IMR-90 (cell line): ENCODE data around the gene UGT2B7. TPM values are rescaled to one million over a fixed set of nuclear protein-coding genes. Genes with fewer than 3 reads are reported as not detected.
"Not testable (repeated sequence)": the region's sequence is repeated elsewhere in the genome, so short reads cannot be mapped to it uniquely, and the experiment has no call there.

Experiments
- ATAC-seq: fragments of 200-7000 bp; cut with Tn5 transposase; 2 replicates; pipeline ENCODE4 v1.9.1; 2020; ENCODE audit warnings: low read depth, mild to moderate bottlenecking, moderate library complexity
- BruUV-seq: library from RNA; stranded (reverse); fragments of 400-500 nt; replicated peaks from 2 replicates; lab custom pipeline; 2021; lab: Mats Ljungman, UMichigan
- CTCF ChIA-PET: fragments of 300-600 bp; formaldehyde crosslinking; extraction: SDS; loops from one replicate; lab custom pipeline; 2021; ENCODE audit warnings: antibody characterized with exemption; lab: Yijun Ruan, JAX
- POLR2A ChIA-PET: fragments of 300-600 bp; sonication (Branson Sonifier 250); formaldehyde crosslinking; loops from one replicate; lab custom pipeline; 2022; ENCODE audit warnings: antibody characterized with exemption; ENCODE audit not compliant: unreplicated experiment; lab: Charles Lee
- DNase-seq: peaks from one replicate; pipeline ENCODE4 v3.0.0; 2013
- H2AFZ ChIP-seq: replicated peaks from 2 replicates; pipeline ENCODE3; 2013; ENCODE audit warnings: low read length, mild to moderate bottlenecking; ENCODE audit not compliant: poor library complexity
- H2AK5ac ChIP-seq: 2 replicates; pipeline ENCODE4 v1.6.1; 2013; ENCODE audit warnings: low read depth, low read length, inconsistent platforms
- H2AK9ac ChIP-seq: replicated peaks from 2 replicates; pipeline ENCODE3; 2013; ENCODE audit warnings: mild to moderate bottlenecking, low read depth, low read length, moderate library complexity; ENCODE audit not compliant: poor library complexity
- H2BK120ac ChIP-seq: 2 replicates; pipeline ENCODE4 v1.6.1; 2013; ENCODE audit warnings: low read depth, low read length, inconsistent platforms
- H2BK15ac ChIP-seq: 3 replicates; pipeline ENCODE4 v1.6.1; 2013; ENCODE audit warnings: low read depth, low read length, inconsistent platforms
- H2BK20ac ChIP-seq: 2 replicates; pipeline ENCODE4 v1.6.1; 2013; ENCODE audit warnings: low read depth, mild to moderate bottlenecking, inconsistent platforms, low read length, moderate library complexity
- H2BK5ac ChIP-seq: 2 replicates; pipeline ENCODE4 v1.6.1; 2013; ENCODE audit warnings: mild to moderate bottlenecking, low read depth, low read length, inconsistent platforms; ENCODE audit not compliant: poor library complexity, severe bottlenecking
- H3K14ac ChIP-seq: replicated peaks from 2 replicates; pipeline ENCODE4 v1.6.1; 2013; ENCODE audit warnings: low read depth, low read length, inconsistent platforms
- H3K18ac ChIP-seq: 2 replicates; pipeline ENCODE4 v1.6.1; 2013; ENCODE audit warnings: low read depth, low read length, control low read depth
- H3K23ac ChIP-seq: 2 replicates; pipeline ENCODE4 v1.6.1; 2013; ENCODE audit warnings: low read depth, low read length, inconsistent platforms
- H3K27ac ChIP-seq: 2 replicates; pipeline ENCODE4 v1.5.1; 2013; ENCODE audit warnings: mild to moderate bottlenecking, control low read depth, low read length; ENCODE audit not compliant: insufficient read depth
- H3K27me3 ChIP-seq: 2 replicates; pipeline ENCODE4 v1.6.1; 2013; ENCODE audit warnings: low read length; ENCODE audit not compliant: control insufficient read depth, insufficient read depth
- H3K36me3 ChIP-seq: 2 replicates; pipeline ENCODE4 v1.6.1; 2013; ENCODE audit warnings: low read length, mixed read lengths; ENCODE audit not compliant: control insufficient read depth, insufficient read depth
- H3K4ac ChIP-seq: 2 replicates; pipeline ENCODE4 v1.6.1; 2013; ENCODE audit warnings: low read depth, low read length, inconsistent platforms
- H3K4me1 ChIP-seq: 2 replicates; pipeline ENCODE4 v1.6.1; 2013; ENCODE audit warnings: low read length, mixed read lengths; ENCODE audit not compliant: control insufficient read depth, insufficient read depth
- H3K4me2 ChIP-seq: 2 replicates; pipeline ENCODE4 v1.6.1; 2013; ENCODE audit warnings: low read depth, mild to moderate bottlenecking, control low read depth, low read length, moderate library complexity
- H3K4me3 ChIP-seq: 2 replicates; pipeline ENCODE4 v1.5.1; 2013; ENCODE audit warnings: low read depth, mild to moderate bottlenecking, control low read depth, low read length, moderate library complexity; ENCODE audit not compliant: insufficient read depth
- H3K56ac ChIP-seq: 2 replicates; pipeline ENCODE4 v1.6.1; 2013; ENCODE audit warnings: low read length, inconsistent platforms; ENCODE audit not compliant: insufficient read depth; ENCODE audit errors: extremely low read depth
- H3K79me1 ChIP-seq, 2 experiments: 2 replicates each; pipeline ENCODE4 v1.6.1; 2013; ENCODE audit warnings: low read length in 2 of 2, inconsistent platforms in 1 of 2, low read depth in 1 of 2
- H3K9ac ChIP-seq: 2 replicates; pipeline ENCODE4 v1.6.1; 2013; ENCODE audit warnings: low read depth, low read length, control low read depth
- H3K9me1 ChIP-seq: 2 replicates; pipeline ENCODE4 v1.6.1; 2013; ENCODE audit warnings: low read length, inconsistent platforms; ENCODE audit not compliant: insufficient read depth
- H3K9me3 ChIP-seq: 2 replicates; pipeline ENCODE4 v1.6.1; 2013; ENCODE audit warnings: low read length; ENCODE audit not compliant: control insufficient read depth, insufficient read depth
- H4K20me1 ChIP-seq: 2 replicates; pipeline ENCODE4 v1.6.1; 2013; ENCODE audit warnings: low read length, inconsistent platforms; ENCODE audit not compliant: insufficient read depth
- H4K5ac ChIP-seq: 2 replicates; pipeline ENCODE4 v1.6.1; 2013; ENCODE audit warnings: mild to moderate bottlenecking, low read depth, low read length, control low read depth
- H4K8ac ChIP-seq, 2 experiments: 2 replicates each; pipeline ENCODE4 v1.6.1; 2013; ENCODE audit warnings: low read depth in 2 of 2, low read length in 2 of 2, control low read depth in 1 of 2, inconsistent platforms in 1 of 2
- H4K91ac ChIP-seq: 2 replicates; pipeline ENCODE4 v1.6.1; 2013; ENCODE audit warnings: low read depth, low read length, inconsistent platforms; ENCODE audit not compliant: insufficient read depth
- WGBS, 2 experiments: methylation state at CpG; one replicate each; pipeline versions ENCODE4 v1.1.5 to v1.1.7; 2013; ENCODE audit warnings: missing lambda C conversion rate in 2 of 2; ENCODE audit not compliant: insufficient read length in 1 of 2; ENCODE audit errors: extremely low coverage in 2 of 2; 5-methylcytosine and 5-hydroxymethylcytosine counted together
- dilution Hi-C: fragments of 300-500 bp; cut with HindIII; formaldehyde crosslinking; loops from one replicate; pipeline ENCODE4 v1.14.3; 2018; ENCODE audit warnings: low sequenced_read_pairs; ENCODE audit not compliant: unreplicated experiment
- in situ Hi-C: fragments of 300-500 bp; cut with MboI; formaldehyde crosslinking; loops from 3 replicates; pipeline ENCODE4 v1.14.3; 2019; ENCODE audit warnings: low sequenced_read_pairs, inconsistent platforms, mixed read lengths
- intact Hi-C: fragments of 100-400 bp; cut with micrococcal nuclease; formaldehyde crosslinking; loops from 2 replicates; pipeline ENCODE4 v1.10.0; 2022
- polyA plus RNA-seq, 3 experiments: library from polyadenylated mRNA; depleted of rRNA; stranded (reverse); fragments of >200 nt; gene quantifications; 2 replicates each; pipeline ENCODE4 v1.2.3, GENCODE V29; 2012; ENCODE audit warnings: low replicate concordance in 1 of 3
- total RNA-seq: library from RNA; depleted of rRNA; stranded (reverse); fragments of >200 nt; gene quantifications from 2 replicates; pipeline ENCODE4 v1.2.3, GENCODE V29; 2012

Gene UGT2B7
- total and polyA plus RNA-seq, 2 of the 4 experiments (the other 2 are of a cell fraction), result 0.10 TPM; not detected in 1

DNA sequence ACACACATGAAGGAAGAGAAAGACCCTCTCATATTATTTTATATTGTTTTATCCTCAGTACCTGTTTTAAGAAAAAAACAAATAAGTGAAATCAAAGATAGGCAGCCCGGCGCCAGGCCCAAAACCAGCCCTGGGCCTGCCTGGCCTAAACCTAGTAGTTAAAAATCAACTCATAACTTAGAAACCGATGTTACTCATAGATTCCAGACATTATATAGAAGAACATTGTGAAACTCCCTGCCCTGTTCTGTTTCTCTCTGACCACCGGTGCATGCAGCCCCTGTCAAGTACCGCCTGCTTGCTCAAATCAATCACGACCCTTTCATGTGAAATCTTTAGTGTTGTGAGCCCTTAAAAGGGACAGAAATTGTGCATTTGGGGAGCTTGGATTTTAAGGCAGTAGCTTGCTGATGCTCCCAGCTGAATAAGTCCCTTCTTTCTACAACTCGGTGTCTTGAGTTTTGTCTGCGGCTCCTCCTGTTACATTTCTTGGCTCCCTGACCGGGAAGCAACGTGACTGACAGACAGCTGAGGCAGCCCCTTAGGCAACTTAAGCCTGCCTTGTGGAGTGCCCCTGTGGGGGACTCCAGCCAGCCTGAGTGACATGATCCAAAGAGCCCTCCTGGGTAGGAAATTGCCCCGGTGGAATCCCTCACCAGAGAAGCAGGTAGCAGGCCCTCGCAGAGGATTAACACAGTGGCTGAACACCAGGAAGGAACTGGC, 45.3 kb upstream of the UGT2B7 start:
- H2AK9ac ChIP-seq, ATAC-seq, H3K9me1 ChIP-seq, H3K4me2 ChIP-seq, H3K4me3 ChIP-seq, H3K18ac ChIP-seq, DNase-seq, H4K20me1 ChIP-seq, CTCF ChIA-PET, dilution Hi-C loops, POLR2A ChIA-PET, H3K4ac ChIP-seq, H2AK5ac ChIP-seq, H3K36me3 ChIP-seq, H3K79me1 ChIP-seq, H3K27ac ChIP-seq, BruUV-seq, H3K14ac ChIP-seq, H3K56ac ChIP-seq, intact Hi-C loops, H3K9ac ChIP-seq, H3K4me1 ChIP-seq, H3K23ac ChIP-seq, in situ Hi-C loops, H3K9me3 ChIP-seq, H2BK15ac ChIP-seq, H4K91ac ChIP-seq, H3K27me3 ChIP-seq: not testable (repeated sequence)
- Histone ChIP-seq H2BK5ac (peak overlapping the region; percentile 8), H2AFZ (peak overlapping the region; percentile 81), H4K5ac (peak overlapping the region; percentile 90; the same call in 1 of the 2 replicates), H4K8ac (peak overlapping the region in 1 of 2 experiments; percentile 74; a peak in 1 of 4 replicates), H2BK120ac (peak overlapping the region; percentile 72), H2BK20ac (peak overlapping the region; percentile 7; the same call in 1 of the 2 replicates)
- WGBS, 2 experiments, result no CpG with 5 or more reads among the region's 12 CpGs
